OCI-LY7 (cell line): Measurements from ENCODE around the gene DENND5B. TPM values are rescaled to one million over a fixed set of nuclear protein-coding genes. Genes with fewer than 3 reads are reported as not detected.

Experiments
- BruUV-seq: library from RNA; stranded (reverse); fragments of 400-500 nt; replicated peaks from 2 replicates; lab custom pipeline; 2021; lab: Mats Ljungman, UMichigan
- CTCF ChIA-PET: fragments of 300-600 bp; sonication (Branson Sonifier 250); formaldehyde crosslinking; loops from one replicate; lab custom pipeline; 2022; ENCODE audit warnings: antibody characterized with exemption; ENCODE audit not compliant: unreplicated experiment; lab: Charles Lee
- POLR2A ChIA-PET: fragments of 300-600 bp; sonication (Branson Sonifier 250); formaldehyde crosslinking; loops from one replicate; lab custom pipeline; 2022; ENCODE audit warnings: antibody characterized with exemption; lab: Charles Lee
- DNase-seq: peaks from one replicate; pipeline ENCODE4 v3.0.0-alpha.2; 2015; ENCODE audit warnings: low spot score
- H2AFZ ChIP-seq: fragments of 200-600 bp; sonication (generic), shearing (Covaris generic); 2 replicates; pipeline ENCODE4 v1.6.1; 2014; ENCODE audit warnings: mild to moderate bottlenecking, antibody characterized with exemption, low read length, moderate library complexity
- H3K27ac ChIP-seq: fragments of 200-600 bp; sonication (generic); 2 replicates; pipeline ENCODE4 v1.5.1; 2014; ENCODE audit warnings: mixed run types, low read depth, mild to moderate bottlenecking, moderate library complexity, low read length, inconsistent platforms; ENCODE audit not compliant: poor library complexity, severe bottlenecking
- H3K36me3 ChIP-seq: fragments of 200-600 bp; sonication (generic); 2 replicates; pipeline ENCODE4 v1.6.1; 2014; ENCODE audit warnings: mild to moderate bottlenecking, antibody characterized with exemption, low read length, moderate library complexity, mixed read lengths; ENCODE audit not compliant: insufficient read depth
- H3K4me1 ChIP-seq: fragments of 200-600 bp; sonication (generic); 2 replicates; pipeline ENCODE4 v1.5.1; 2014; ENCODE audit warnings: mild to moderate bottlenecking, low read length; ENCODE audit not compliant: insufficient read depth, poor library complexity, severe bottlenecking
- H3K4me2 ChIP-seq: fragments of 200-600 bp; sonication (generic); 2 replicates; pipeline ENCODE4 v1.6.1; 2014; ENCODE audit warnings: mild to moderate bottlenecking, low read length
- H3K4me3 ChIP-seq: fragments of 200-600 bp; sonication (generic); 2 replicates; pipeline ENCODE4 v1.5.1; 2014; ENCODE audit warnings: mild to moderate bottlenecking, low read depth, low read length; ENCODE audit not compliant: poor library complexity, severe bottlenecking
- H3K79me2 ChIP-seq: fragments of 200-600 bp; sonication (generic); 2 replicates; pipeline ENCODE4 v1.6.1; 2016; ENCODE audit warnings: low read depth, mild to moderate bottlenecking, low read length, moderate library complexity, mixed read lengths; ENCODE audit not compliant: insufficient read depth
- H3K9me2 ChIP-seq: fragments of 200-600 bp; sonication (generic); 2 replicates; pipeline ENCODE4 v1.6.1; 2016; ENCODE audit warnings: mild to moderate bottlenecking, low read length, mixed read lengths; ENCODE audit not compliant: insufficient read depth
- H3K9me3 ChIP-seq: fragments of 200-600 bp; sonication (generic); 2 replicates; pipeline ENCODE4 v1.6.1; 2014; ENCODE audit warnings: mild to moderate bottlenecking, mixed run types, low read length, mixed read lengths
- H4K20me1 ChIP-seq: fragments of 200-600 bp; sonication (generic); 2 replicates; pipeline ENCODE4 v1.6.1; 2014; ENCODE audit warnings: mild to moderate bottlenecking, antibody characterized with exemption, low read length, moderate library complexity, mixed read lengths; ENCODE audit not compliant: insufficient read depth
- EZH2phosphoT487 ChIP-seq: fragments of 200-600 bp; sonication (generic); IDR thresholded peaks from 2 replicates; pipeline ENCODE4 v1.6.1; 2018; ENCODE audit warnings: low read depth, borderline replicate concordance, mild to moderate bottlenecking, mixed run types, antibody characterized with exemption, low read length, moderate library complexity, mixed read lengths
- intact Hi-C: fragments of 100-400 bp; cut with micrococcal nuclease; formaldehyde crosslinking; loops from one replicate; pipeline ENCODE4 v1.10.0; 2022; ENCODE audit not compliant: unreplicated experiment
- total RNA-seq, 2 experiments: library from RNA; depleted of rRNA in 1 of 2; stranded (reverse); fragments of >200 nt in 1 of 2; shearing (Covaris generic) in 1 of 2; gene quantifications; 2 replicates each; pipeline ENCODE4 v1.2.3, GENCODE V29; 2014 to 2022
- TF ChIP-seq, protein P1 (sequence below): fragments of 200-600 bp; sonication (generic); conservative IDR thresholded peaks from 2 replicates; pipeline ENCODE4 v1.5.1; 2014; ENCODE audit warnings: mild to moderate bottlenecking, antibody characterized with exemption, low read length, moderate library complexity, mixed read lengths

The DENND5B gene
- total RNA-seq, 2 experiments from 2014 or later: 23.1 to 38.9 TPM

DNA sequence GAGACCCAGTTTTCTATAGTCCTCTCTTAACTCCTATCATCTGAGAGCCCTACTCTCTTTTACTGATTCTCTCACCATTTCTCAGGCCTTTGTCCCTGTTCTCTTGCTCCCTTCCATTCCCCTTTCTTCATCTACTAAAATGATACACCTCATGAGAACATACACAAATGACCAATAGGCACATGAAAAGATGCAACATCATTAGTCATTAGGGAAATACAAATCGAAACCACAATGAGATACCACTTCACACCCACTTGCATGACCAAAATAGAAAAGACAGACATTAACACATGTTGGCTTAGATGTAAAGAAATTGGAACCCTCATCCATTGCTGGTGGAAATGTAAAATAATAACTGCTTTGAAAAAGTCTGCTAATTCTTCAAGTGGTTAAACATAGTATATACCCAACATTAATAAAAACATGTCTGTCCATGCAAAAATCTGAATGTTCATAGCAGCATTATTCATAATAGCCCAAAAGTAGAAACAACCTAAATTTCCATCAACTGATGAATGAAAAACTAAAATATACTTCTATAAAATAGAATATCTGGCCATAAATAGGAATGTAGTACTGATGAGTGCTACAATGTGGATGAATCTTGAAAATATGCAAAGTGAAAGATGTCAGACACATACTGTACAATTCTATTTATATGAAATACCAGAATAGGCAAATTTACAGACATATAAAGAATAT, 66.0 kb downstream of the DENND5B start:
- peaks cover 7% of the 10 kb centered on the region; the same call in 1 of the 2 replicates for H4K20me1 ChIP-seq
- DNase-seq: no peak
- no peak overlapping the region for H3K27ac ChIP-seq
- H3K4me1 ChIP-seq: peaks cover 33% of the 10 kb centered on the region
- BruUV-seq: no TSS peak
- no peaks in the 10 kb centered on the region for H3K9me2 ChIP-seq
- intact Hi-C loops: no loop called here
- H3K79me2 ChIP-seq: peaks cover 73% of the 10 kb centered on the region
- peak overlapping the region; percentile 41 for H3K4me3 ChIP-seq
- TF ChIP-seq, protein P1, sequence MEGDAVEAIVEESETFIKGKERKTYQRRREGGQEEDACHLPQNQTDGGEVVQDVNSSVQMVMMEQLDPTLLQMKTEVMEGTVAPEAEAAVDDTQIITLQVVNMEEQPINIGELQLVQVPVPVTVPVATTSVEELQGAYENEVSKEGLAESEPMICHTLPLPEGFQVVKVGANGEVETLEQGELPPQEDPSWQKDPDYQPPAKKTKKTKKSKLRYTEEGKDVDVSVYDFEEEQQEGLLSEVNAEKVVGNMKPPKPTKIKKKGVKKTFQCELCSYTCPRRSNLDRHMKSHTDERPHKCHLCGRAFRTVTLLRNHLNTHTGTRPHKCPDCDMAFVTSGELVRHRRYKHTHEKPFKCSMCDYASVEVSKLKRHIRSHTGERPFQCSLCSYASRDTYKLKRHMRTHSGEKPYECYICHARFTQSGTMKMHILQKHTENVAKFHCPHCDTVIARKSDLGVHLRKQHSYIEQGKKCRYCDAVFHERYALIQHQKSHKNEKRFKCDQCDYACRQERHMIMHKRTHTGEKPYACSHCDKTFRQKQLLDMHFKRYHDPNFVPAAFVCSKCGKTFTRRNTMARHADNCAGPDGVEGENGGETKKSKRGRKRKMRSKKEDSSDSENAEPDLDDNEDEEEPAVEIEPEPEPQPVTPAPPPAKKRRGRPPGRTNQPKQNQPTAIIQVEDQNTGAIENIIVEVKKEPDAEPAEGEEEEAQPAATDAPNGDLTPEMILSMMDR: no peak
- no peak for TF ChIP-seq EZH2phosphoT487
- no peaks in the 10 kb centered on the region for H3K36me3 ChIP-seq
- H2AFZ ChIP-seq: no peak overlapping the region
- H3K9me3 ChIP-seq: no peaks in the 10 kb centered on the region
- ChIA-PET POLR2A (interaction anchor here (0.6 to 1.5 kb wide), 5 partner anchors 8 to 263 kb away, joined by 3 to 9 read pairs (median 4); no protein-coding TSS in a partner anchor), CTCF (no interaction called here)
- peak overlapping the region; percentile 57 for H3K4me2 ChIP-seq

DNA sequence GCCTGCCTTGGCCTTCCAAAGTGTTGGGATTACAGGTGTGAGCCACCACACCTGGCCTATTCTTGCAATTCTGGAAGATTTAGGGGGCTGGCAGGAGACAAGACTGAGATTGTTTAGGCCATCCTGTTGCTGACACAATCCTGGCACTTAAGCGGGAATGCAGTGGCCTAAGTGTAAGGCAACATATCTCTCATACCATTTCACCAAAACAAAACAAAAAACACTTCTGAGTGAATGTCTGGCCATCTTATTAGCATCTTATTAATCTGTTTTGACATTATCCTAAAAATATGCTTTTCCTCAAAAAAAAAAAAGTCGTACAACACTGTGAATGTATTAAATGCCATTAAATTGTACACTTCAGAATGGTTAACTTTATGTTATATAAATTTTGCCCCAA, 67.6 kb downstream of the DENND5B start:
- no peak for TF ChIP-seq EZH2phosphoT487
- TF ChIP-seq, protein P1: no peak
- Histone ChIP-seq H2AFZ (no peak overlapping the region), H3K9me2 (no peaks in the 10 kb centered on the region), H3K36me3 (no peaks in the 10 kb centered on the region), H3K27ac (no peak overlapping the region), H4K20me1 (peaks cover 14% of the 10 kb centered on the region; the same call in 1 of the 2 replicates), H3K4me3 (no peak overlapping the region), H3K4me2 (no peak overlapping the region), H3K9me3 (no peaks in the 10 kb centered on the region), H3K79me2 (peaks cover 76% of the 10 kb centered on the region), H3K4me1 (peaks cover 49% of the 10 kb centered on the region)
- POLR2A ChIA-PET: interaction anchor here (0.6 to 1.0 kb wide), 4 partner anchors 11 to 825 kb away, joined by 3 to 4 read pairs (median 3); no protein-coding TSS in a partner anchor
- intact Hi-C loops: no loop called here
- BruUV-seq: no TSS peak
- DNase-seq: no peak
- CTCF ChIA-PET: interaction anchor here (0.5 kb wide), 1 partner anchor 41 kb away, joined by 3 read pairs; no protein-coding TSS in a partner anchor

DNA sequence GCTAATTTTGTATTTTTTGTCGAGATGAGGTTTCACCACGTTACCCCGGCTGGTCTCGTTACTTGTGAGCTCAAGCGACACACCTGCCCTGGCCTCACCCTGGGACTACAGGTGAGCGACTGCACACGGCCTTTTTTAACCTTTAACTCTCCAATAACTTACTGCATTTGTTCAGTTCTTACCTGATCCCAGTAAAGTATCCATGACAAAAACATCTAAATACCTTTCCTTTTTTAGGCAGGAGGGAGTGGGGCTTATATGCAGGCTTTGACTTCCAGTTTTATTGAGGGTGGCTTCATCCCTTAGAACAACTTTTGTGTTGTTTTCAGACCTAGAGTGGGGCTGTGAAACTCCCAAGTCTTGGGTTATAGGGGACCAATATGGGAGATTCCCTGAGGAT, 68.3 kb downstream of the DENND5B start:
- Histone ChIP-seq H4K20me1 (peaks cover 19% of the 10 kb centered on the region), H3K36me3 (no peaks in the 10 kb centered on the region), H2AFZ (no peak overlapping the region), H3K79me2 (peaks cover 82% of the 10 kb centered on the region), H3K27ac (no peak overlapping the region), H3K9me3 (no peaks in the 10 kb centered on the region), H3K4me3 (no peak overlapping the region), H3K4me2 (no peak overlapping the region), H3K9me2 (no peaks in the 10 kb centered on the region), H3K4me1 (peaks cover 56% of the 10 kb centered on the region)
- POLR2A ChIA-PET: interaction anchor here (0.5 to 1.3 kb wide), 4 partner anchors 30 to 77 kb away, joined by 3 to 4 read pairs (median 3); no protein-coding TSS in a partner anchor
- no peak for TF ChIP-seq EZH2phosphoT487
- TF ChIP-seq, protein P1: no peak
- intact Hi-C loops: no loop called here
- no TSS peak for BruUV-seq
- no peak for DNase-seq
- CTCF ChIA-PET: no interaction called here
